Retina (tissue), 1 donor: Measurements from ENCODE around the gene RANBP3.
"Not testable (repeated sequence)": the region's sequence is repeated elsewhere in the genome, so short reads cannot be mapped to it uniquely, and the experiment has no call there.

ENCODE experiments used
- DNase-seq: peaks from one replicate; pipeline ENCODE4 v3.0.0-alpha.2; 2016

Gene RANBP3

DNA sequence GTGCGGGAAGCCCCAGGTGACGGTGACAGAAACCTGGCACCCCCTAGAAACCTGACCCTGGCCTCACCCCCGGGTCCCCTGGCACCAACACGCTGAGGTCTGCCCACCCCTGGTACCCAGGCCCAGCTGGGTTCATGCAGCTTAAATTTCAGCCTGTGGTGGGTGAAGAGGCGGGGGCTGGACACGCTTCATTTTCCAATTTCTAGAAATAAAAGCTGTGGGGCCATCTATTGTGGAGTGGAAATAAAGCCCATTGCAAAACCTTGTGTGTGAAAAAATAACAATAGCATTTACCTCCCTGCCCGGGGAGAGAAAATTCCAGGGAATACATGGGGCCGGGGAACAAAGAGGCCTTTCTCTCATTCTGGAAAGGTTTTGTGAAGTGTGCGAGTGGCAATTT is 100.1 kb downstream of the RANBP3 start:
- no peak for DNase-seq

DNA sequence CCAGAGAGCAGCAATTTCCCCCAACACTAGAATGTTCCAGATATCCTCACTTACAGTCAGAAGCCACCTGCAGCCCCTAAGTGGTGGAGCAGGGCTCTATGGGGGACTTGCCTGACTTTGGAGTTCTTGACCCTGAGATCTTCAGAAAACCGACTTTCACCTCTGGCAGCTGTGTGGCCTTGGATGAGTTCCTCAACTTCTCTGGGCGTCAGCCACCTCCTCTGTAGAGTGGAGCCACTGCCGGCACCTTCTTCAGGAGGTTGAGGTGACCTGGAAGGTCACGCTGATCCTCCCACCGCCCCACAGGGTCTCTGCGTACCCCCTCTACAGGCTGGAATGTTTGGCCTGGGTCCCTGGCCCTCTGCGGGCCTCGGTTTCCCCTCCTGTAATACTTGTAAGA is 100.5 kb downstream of the RANBP3 start:
- no peak for DNase-seq

DNA sequence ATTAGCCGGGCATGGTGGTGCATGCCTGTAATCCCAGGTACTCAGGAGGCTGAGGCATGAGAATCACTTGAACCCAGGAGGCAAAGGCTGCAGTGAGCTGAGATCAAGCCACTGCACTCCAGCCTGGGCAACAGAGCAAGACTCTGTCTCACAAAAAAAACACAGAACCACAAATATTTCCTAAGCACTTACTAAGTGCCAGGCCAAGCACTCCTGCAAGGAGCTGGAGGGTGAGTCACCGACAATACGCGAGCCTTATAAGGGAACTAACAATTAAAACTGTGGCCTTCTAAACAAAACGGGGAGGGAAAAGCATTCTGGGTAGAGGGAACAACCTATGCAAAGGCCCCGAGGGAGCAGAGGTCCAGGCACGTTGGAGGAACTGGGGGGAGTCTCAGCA is 103.4 kb downstream of the RANBP3 start:
- not testable (repeated sequence) for DNase-seq

DNA sequence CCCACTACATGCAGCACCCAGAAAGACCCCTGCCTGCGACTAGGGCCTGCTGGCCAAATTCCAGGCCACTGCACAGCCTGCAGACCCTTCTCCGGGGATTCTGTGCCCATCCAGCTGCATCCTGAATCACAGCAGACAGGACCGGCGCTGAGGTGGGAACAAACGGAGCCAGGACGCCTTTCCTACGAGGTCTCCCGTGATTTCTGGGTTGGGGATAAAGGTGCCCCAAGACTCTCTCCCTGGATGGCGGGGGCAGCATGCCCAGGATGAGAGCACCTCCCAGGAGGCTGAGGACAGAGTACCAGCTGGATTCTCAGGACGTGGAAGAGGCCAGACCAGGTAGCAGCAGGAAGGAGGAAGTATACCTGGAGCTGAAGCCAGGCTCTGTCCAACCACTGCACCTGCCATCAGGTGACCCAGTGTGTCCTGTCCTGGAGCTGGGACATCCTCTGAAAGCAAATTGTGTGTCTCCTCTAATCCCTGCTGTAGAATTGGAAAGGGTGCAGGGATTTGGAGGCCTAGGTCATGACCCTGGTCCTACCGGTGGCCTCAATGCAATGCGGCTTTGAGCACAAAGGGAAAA is 104.2 kb downstream of the RANBP3 start:
- no peak for DNase-seq

DNA sequence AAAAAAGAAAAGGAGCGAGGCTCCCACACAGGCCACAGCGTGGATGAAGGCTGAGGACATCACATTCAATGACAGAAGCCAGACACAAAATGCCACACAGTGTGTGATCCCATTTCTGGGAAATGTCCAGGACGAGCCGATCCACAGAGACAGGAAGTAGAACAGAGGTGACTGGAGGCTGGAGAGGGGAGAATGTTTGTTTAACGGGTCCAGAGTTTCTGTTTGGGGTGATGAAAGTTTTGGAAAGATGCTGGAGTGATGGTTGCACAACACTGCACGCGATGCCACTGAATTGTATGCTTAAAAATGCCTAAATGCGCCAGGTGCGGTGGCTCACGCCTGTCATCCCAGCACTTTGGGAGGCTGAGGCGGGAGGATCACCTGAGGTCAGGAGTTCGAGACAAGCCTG is 107.0 kb downstream of the RANBP3 start:
- DNase-seq, result no peak

DNA sequence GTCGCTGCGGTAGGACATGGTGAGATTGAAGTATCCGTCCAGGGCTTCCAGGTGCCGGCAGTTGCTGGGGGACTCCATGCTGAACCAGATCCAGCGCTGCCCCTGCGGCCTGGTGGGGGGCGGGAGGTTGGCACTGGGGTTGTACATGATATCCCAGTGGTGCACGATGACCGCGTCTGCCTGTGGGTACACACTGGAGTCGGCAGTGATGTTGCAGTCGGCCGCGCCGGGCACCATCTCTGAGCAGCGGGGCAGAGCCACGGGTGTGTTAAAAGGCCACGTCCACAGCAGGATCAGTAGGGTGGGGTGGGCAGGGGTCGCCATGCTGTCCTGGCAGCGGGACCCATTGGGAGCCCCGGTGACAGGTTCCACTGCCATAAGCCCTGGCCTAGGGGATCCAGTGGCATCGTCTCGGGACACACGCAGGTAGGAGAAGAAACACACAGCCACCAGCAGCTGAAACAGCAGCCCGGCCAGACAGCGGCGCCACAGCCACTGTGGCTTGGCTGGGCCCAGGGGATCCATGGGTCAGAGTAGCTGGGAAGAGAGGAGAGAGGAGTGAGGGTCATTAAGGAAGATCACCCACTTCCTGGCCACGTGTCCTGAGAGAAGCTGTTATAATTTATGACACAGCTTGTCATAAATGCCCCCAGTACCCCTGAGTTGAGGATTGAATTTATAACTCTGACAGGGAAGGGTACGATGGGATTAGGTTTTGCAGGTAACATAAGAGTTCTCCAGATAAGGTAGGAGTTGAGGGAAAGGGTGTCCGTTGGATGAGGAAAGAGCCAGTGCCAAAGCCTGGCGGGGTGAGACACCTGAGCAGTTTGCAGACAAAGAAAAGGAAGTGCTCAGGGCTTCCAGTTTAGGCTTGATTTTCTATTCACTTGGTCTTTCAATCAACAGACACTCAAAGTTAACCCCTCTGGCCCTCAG is 110.5 kb downstream of the RANBP3 start:
- DNase-seq, result no peak
